HepG2 (cell line): ENCODE data around the gene YTHDF1. TPM values are rescaled to one million over a fixed set of nuclear protein-coding genes. Genes with fewer than 3 reads are reported as not detected.

ENCODE experiments used
- ARID5B ChIP-seq: IDR thresholded peaks from 2 replicates; pipeline ENCODE4 v1.4.0; 2020; ENCODE audit warnings: mild to moderate bottlenecking, missing genetic modification reagents
- GLI4 ChIP-seq: sonication (generic); formaldehyde crosslinking; IDR thresholded peaks from 2 replicates; pipeline ENCODE4 v1.5.1; 2020; ENCODE audit warnings: missing genetic modification reagents, mild to moderate bottlenecking, moderate library complexity, borderline replicate concordance
- HDAC1 ChIP-seq: sonication (generic); formaldehyde crosslinking; IDR thresholded peaks from 2 replicates; pipeline ENCODE4 v1.5.1; 2020; ENCODE audit warnings: mild to moderate bottlenecking, missing genetic modification reagents
- MEF2D ChIP-seq: sonication (generic); formaldehyde crosslinking; IDR thresholded peaks from 2 replicates; pipeline ENCODE4 v1.5.1; 2020; ENCODE audit warnings: mild to moderate bottlenecking, missing genetic modification reagents
- MXD4 ChIP-seq: IDR thresholded peaks from 2 replicates; pipeline ENCODE4 v1.6.1; 2016; ENCODE audit warnings: mild to moderate bottlenecking, missing biosample characterization, missing genetic modification reagents
- NFYC ChIP-seq: IDR thresholded peaks from 2 replicates; pipeline ENCODE4 v1.6.1; 2016; ENCODE audit warnings: missing genetic modification reagents, missing compliant biosample characterization
- RERE ChIP-seq: IDR thresholded peaks from 2 replicates; pipeline ENCODE4 v1.6.1; 2016; ENCODE audit warnings: low read depth, missing genetic modification reagents, missing compliant biosample characterization
- SOX5 ChIP-seq: IDR thresholded peaks from 2 replicates; pipeline ENCODE4 v1.6.1; 2016; ENCODE audit warnings: borderline replicate concordance
- SOX6 ChIP-seq, 2 experiments: fragments of 450-650 bp in 1 of 2; sonication (generic) in 1 of 2; formaldehyde crosslinking in 1 of 2; IDR thresholded peaks; 2 replicates each; pipeline versions ENCODE4 v1.4.0 to v1.6.1; 2017 to 2020; ENCODE audit warnings: antibody characterized with exemption in 1 of 2, mild to moderate bottlenecking in 1 of 2, missing genetic modification reagents in 1 of 2
- ZFYVE20 ChIP-seq: sonication (generic); formaldehyde crosslinking; IDR thresholded peaks from 2 replicates; pipeline ENCODE4 v1.8.0; 2023; ENCODE audit warnings: low read depth, mild to moderate bottlenecking, moderate library complexity, missing genetic modification reagents, borderline replicate concordance
- ZNF383 ChIP-seq: sonication (generic); formaldehyde crosslinking; IDR thresholded peaks from 2 replicates; pipeline ENCODE4 v1.4.0; 2020; ENCODE audit warnings: missing genetic modification reagents, mild to moderate bottlenecking, borderline replicate concordance
- ZNF460 ChIP-seq: sonication (generic); formaldehyde crosslinking; IDR thresholded peaks from 2 replicates; pipeline ENCODE4 v1.5.1; 2020; ENCODE audit warnings: missing genetic modification reagents, mild to moderate bottlenecking, borderline replicate concordance
- ZNF546 ChIP-seq: sonication (generic); formaldehyde crosslinking; conservative IDR thresholded peaks from 2 replicates; pipeline ENCODE4 v1.8.1; 2023; ENCODE audit warnings: mild to moderate bottlenecking, missing genetic modification reagents
- polyA plus RNA-seq, 8 experiments: library from polyadenylated mRNA; depleted of rRNA in 3 of 8; stranded (reverse) in 7 of 8; unstranded in 1 of 8; fragments of >200 nt; fragmentation: Illumina TruSeq in 4 of 8; extraction: Trizol in 4 of 8; gene quantifications; 2 replicates each; pipeline versions ENCODE4 v1.2.1 to v1.2.3, GENCODE V29; 2011 to 2016; ENCODE audit warnings: low read depth in 4 of 8, missing spikeins in 1 of 8, mixed read lengths in 1 of 8; ENCODE audit not compliant: insufficient read depth in 1 of 8
- total RNA-seq, 5 experiments: library from RNA; depleted of rRNA; stranded (reverse); fragments of >200 nt; fragmentation: Illumina TruSeq; extraction: Trizol; gene quantifications; 2 replicates each; pipeline ENCODE4 v1.2.3, GENCODE V29; 2016; ENCODE audit warnings: low read depth in 1 of 5
- TF ChIP-seq, protein P1 (sequence below): sonication (generic); formaldehyde crosslinking; conservative IDR thresholded peaks from 2 replicates; pipeline ENCODE4 v1.8.0; 2022; ENCODE audit warnings: low read depth, missing genetic modification reagents
- TF ChIP-seq, protein P2 (sequence below), 2 experiments: fragments of 450-650 bp in 1 of 2; sonication (generic) in 1 of 2; formaldehyde crosslinking; IDR thresholded peaks; 2 replicates each; pipeline versions ENCODE4 v1.5.0 to v1.8.0; 2020 to 2022; ENCODE audit warnings: mild to moderate bottlenecking in 1 of 2, missing genetic modification reagents in 1 of 2
- TF ChIP-seq, protein P3 (sequence below): sonication (generic); formaldehyde crosslinking; IDR thresholded peaks from 2 replicates; pipeline ENCODE4 v1.8.0; 2022; ENCODE audit warnings: mild to moderate bottlenecking, missing genetic modification reagents, moderate library complexity

YTHDF1 gene
- total and polyA plus RNA-seq, 2 of the 13 experiments (the other 11 are each of a cell fraction or from before 2014, with no cell fraction given) = 34.5 to 37.7 TPM

GRCh38 chr20:63241272-63241671 lies 25.3 kb upstream of the YTHDF1 start (continued):
- TF ChIP-seq, protein P1, sequence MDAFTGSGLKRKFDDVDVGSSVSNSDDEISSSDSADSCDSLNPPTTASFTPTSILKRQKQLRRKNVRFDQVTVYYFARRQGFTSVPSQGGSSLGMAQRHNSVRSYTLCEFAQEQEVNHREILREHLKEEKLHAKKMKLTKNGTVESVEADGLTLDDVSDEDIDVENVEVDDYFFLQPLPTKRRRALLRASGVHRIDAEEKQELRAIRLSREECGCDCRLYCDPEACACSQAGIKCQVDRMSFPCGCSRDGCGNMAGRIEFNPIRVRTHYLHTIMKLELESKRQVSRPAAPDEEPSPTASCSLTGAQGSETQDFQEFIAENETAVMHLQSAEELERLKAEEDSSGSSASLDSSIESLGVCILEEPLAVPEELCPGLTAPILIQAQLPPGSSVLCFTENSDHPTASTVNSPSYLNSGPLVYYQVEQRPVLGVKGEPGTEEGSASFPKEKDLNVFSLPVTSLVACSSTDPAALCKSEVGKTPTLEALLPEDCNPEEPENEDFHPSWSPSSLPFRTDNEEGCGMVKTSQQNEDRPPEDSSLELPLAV = no peak
- no peak for TF ChIP-seq ZNF383 (CRISPR knock-in tag)
- TF ChIP-seq NFYC (CRISPR knock-in tag) = no peak
- no peak for TF ChIP-seq SOX6 (IDR thresholded peaks at IDR 0.05)
- TF ChIP-seq SOX6 (CRISPR knock-in tag; IDR thresholded peaks at IDR 0.05) = peak; percentile 50
- no peak for TF ChIP-seq MXD4 (CRISPR knock-in tag)
- peak; percentile 41 for TF ChIP-seq ARID5B (CRISPR knock-in tag)
- TF ChIP-seq ZNF460 = no peak
- peak; percentile 39; the same call in 1 of the 2 replicates for TF ChIP-seq HDAC1 (CRISPR knock-in tag)
- TF ChIP-seq MEF2D (CRISPR knock-in tag) = no peak
- TF ChIP-seq, protein P2, sequence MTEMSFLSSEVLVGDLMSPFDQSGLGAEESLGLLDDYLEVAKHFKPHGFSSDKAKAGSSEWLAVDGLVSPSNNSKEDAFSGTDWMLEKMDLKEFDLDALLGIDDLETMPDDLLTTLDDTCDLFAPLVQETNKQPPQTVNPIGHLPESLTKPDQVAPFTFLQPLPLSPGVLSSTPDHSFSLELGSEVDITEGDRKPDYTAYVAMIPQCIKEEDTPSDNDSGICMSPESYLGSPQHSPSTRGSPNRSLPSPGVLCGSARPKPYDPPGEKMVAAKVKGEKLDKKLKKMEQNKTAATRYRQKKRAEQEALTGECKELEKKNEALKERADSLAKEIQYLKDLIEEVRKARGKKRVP (CRISPR knock-in tag; IDR thresholded peaks at IDR 0.05) = no peak
- TF ChIP-seq, protein P3, sequence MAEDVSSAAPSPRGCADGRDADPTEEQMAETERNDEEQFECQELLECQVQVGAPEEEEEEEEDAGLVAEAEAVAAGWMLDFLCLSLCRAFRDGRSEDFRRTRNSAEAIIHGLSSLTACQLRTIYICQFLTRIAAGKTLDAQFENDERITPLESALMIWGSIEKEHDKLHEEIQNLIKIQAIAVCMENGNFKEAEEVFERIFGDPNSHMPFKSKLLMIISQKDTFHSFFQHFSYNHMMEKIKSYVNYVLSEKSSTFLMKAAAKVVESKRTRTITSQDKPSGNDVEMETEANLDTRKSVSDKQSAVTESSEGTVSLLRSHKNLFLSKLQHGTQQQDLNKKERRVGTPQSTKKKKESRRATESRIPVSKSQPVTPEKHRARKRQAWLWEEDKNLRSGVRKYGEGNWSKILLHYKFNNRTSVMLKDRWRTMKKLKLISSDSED (CRISPR knock-in tag) = no peak
- TF ChIP-seq ZNF546 (CRISPR knock-in tag) = 0 out of 2 replicates have a peak, but pooled peaks have one; percentile 53
- TF ChIP-seq GLI4 (CRISPR knock-in tag) = no peak
- TF ChIP-seq ZFYVE20 (CRISPR knock-in tag) = no peak
- TF ChIP-seq RERE = no peak
- 0 out of 2 replicates have a peak, but pooled peaks have one; percentile 17 for TF ChIP-seq SOX5 (CRISPR knock-in tag)
